ENCODE results near the gene NRF1.

Gene NRF1

GRCh38 chr7:129773328-129773731, 161.8 kb downstream of the NRF1 start:
- no peak for DNase-seq

GRCh38 chr7:129773871-129774270, 162.4 kb downstream of the NRF1 start:
- no peak for DNase-seq

- no peak for DNase-seq
Measured at GRCh38 chr7:129774359-129774758, 162.8 kb downstream of the NRF1 start.

GRCh38 chr7:129774871-129775694, 163.6 kb downstream of the NRF1 start:
- no peak for DNase-seq

GRCh38 chr7:129775695-129776361, 164.3 kb downstream of the NRF1 start:
- DNase-seq, result no peak

- DNase-seq, result no peak
Measured at GRCh38 chr7:129776362-129776722, 164.8 kb downstream of the NRF1 start.

DNA sequence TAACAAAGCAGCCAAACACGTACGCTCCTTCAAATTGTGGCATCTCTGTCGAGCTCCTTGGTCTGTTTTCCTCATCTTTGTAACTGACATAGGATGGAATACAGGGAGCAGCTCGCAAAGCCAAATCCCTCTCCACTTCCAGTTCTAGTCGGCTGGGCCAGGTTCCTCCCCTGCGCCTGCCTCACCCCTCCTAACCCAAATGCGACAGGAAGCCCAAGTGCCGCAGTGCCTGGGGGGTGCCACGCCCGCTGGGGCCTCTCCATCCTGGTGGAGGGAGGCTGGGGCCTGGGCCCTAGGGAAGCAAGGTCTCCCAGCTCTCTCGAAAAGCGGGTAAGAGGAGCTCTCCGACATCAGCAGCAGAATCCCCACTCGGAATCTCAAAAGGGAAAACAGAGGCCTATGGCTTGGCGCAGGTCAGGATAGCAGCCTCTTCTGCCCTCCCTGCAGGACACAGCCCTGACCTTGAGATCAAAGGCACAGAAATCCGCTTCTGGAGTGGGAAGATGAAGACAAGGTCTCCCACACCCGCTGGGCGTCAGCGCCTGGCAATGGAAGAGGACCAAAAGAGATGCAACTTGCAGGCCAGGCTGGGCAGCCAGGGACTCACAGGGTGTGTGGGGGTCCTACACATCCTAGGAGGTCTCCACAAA, 165.8 kb downstream of the NRF1 start:
- DNase-seq, result no peak

- DNase-seq, result no peak
Measured at GRCh38 chr7:129777993-129778769, 166.7 kb downstream of the NRF1 start.

- no peak for DNase-seq
Measured at GRCh38 chr7:129778770-129779601, 167.5 kb downstream of the NRF1 start.

GRCh38 chr7:129779602-129780256, 168.2 kb downstream of the NRF1 start:
- DNase-seq, result no peak

DNA sequence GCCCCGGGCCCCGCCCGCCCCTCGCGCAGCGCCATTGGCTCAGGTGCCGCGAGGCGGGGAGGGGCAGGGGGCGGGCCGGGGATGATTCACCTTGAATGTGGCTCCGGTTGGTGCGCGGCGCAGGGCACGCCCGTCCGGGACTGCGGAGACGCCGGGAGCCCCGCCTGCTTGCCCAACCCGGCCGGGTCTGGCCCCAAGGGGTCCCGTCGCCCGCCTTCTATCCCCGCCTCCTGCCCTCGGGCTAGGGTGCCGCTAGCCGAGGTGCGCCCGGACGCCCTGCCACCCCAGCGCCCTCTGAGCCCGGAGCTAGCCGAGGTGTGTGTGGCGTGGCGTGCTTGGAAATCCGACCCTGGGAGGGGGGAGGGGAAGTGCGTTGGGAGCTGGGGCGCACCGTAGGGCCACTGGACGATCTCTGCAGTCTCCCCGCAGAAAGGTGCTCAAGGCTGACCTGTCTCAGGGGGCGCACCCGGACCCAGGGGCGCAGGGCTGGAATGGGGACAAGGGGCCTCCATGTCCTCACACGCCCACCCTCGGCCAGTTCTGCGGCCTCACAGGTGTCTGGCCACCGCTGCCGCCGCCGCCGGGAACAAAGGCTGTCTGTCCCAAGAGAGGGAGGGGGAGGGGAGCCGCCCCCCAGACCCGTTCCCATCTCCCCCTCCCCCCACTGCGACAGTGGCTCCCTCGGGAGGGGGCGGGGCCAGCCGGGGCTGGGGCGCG, 168.9 kb downstream of the NRF1 start:
- peak; percentile 68 for DNase-seq

GRCh38 chr7:129780974-129781927, 169.7 kb downstream of the NRF1 start:
- no peak for DNase-seq

- DNase-seq, result no peak
Measured at GRCh38 chr7:129781928-129782817, 170.7 kb downstream of the NRF1 start.

GRCh38 chr7:129782818-129783583, 171.5 kb downstream of the NRF1 start:
- no peak for DNase-seq

GRCh38 chr7:129783584-129783919, 172.0 kb downstream of the NRF1 start:
- DNase-seq, result no peak

DNA sequence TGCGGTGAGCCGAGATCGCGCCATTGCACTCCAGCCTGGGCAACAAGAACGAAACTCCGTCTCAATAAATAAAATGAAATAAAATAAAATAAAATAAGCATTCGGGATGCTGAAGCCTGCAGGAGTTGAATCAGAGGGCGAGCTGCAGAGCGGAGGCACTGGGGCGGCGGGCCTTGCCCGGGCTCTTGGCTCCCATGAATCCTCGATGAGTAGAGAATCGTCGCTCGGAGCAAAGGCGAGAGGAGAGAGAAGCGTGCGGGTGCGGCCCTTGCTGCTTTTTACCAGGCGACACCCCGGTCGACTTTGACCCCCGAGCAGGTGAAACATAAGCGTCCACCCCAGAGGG, 172.9 kb downstream of the NRF1 start:
- no peak for DNase-seq

DNA sequence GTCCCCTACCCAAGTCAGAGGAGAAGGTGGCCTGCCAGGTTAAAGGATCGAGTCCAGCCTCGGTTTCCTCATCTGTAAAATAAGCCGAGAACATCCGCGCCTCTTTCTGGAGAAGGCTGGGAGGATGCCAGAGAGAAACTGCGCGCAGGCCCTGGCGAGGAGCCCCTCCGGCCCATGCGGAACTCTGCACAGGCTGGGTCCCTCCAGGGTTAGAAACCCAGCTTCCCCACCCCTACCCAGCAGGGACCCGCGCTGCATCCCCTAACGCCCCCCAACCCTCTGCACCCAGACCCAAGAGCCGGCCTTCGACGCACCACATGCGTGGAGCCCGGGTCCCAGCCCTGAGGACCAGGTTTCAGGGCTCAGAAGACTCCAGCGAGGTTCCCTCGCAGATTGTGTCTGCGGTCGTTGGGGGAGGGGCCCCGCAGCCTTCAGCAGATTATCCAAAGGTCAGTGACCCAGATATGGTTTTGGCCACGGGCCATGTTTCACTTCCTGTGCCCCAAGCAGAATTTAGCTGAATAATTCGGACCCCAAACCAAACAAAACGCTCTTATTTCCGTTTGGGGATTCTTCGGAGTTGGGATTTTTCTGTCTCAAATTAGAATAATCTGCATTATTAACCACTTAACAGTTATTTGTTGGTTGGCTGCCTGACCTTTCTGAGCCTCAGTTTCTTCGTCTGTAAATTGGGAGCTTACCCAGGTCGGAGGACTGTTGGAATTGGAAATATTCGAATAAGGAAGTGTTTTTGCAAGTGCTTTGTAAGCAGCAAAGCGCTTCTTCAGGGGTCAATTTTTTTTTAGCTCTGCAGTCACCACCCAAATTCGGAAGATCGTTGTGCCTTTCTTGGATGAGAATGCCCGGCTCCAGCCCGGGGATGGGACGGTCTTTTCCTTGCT, 173.5 kb downstream of the NRF1 start:
- DNase-seq, result no peak
